Epithelial cell of esophagus (primary cell): ENCODE results near the gene DUSP2.
A peak's percentile ranks its signal among the peaks of the same experiment; 100 is the strongest.
"Not testable (repeated sequence)": the region's sequence is repeated elsewhere in the genome, so short reads cannot be mapped to it uniquely, and the experiment has no call there.

ENCODE experiments used
- DNase-seq: peaks from one replicate; pipeline ENCODE4 v3.0.0; 2010; ENCODE audit warnings: low read depth
- H3K4me3 ChIP-seq: 2 replicates; pipeline ENCODE4 v1.5.1; 2011; ENCODE audit warnings: mild to moderate bottlenecking, low read length, control low read depth
- CTCF ChIP-seq: IDR thresholded peaks from 2 replicates; pipeline ENCODE4 v1.5.1; 2011; ENCODE audit warnings: low read depth, mild to moderate bottlenecking, low read length, control low read depth, inconsistent platforms; ENCODE audit not compliant: insufficient read depth; ENCODE audit errors: missing control alignments

Gene DUSP2

GRCh38 chr2:96146153-96146880 is 1.1 kb upstream of the DUSP2 start:
- TF ChIP-seq CTCF = no peak
- no peak overlapping the region for H3K4me3 ChIP-seq
- DNase-seq = peak; percentile 22

GRCh38 chr2:96145848-96146152 is 560 bp upstream of the DUSP2 start:
- no peak for DNase-seq
- H3K4me3 ChIP-seq = no peak overlapping the region
- no peak for TF ChIP-seq CTCF

GRCh38 chr2:96144481-96145035 is 682 bp downstream of the DUSP2 start:
- H3K4me3 ChIP-seq = peak overlapping the region; percentile 44
- no peak for DNase-seq
- TF ChIP-seq CTCF = no peak

GRCh38 chr2:96143848-96144480 is 1.3 kb downstream of the DUSP2 start:
- peak; percentile 28 for DNase-seq
- peak; percentile 37 for TF ChIP-seq CTCF

GRCh38 chr2:96143231-96143847 is 1.9 kb downstream of the DUSP2 start:
- no peak for TF ChIP-seq CTCF
- DNase-seq = no peak
- H3K4me3 ChIP-seq = no peak overlapping the region

More at GRCh38 chr2:96143848-96144480, 1.3 kb downstream of the DUSP2 start:
- peak overlapping the region; percentile 44 for H3K4me3 ChIP-seq

GRCh38 chr2:96142217-96143113 is 2.8 kb downstream of the DUSP2 start:
- H3K4me3 ChIP-seq = no peak overlapping the region
- no peak for DNase-seq
- peak; percentile 7 for TF ChIP-seq CTCF

- not testable (repeated sequence) for DNase-seq, H3K4me3 ChIP-seq
Measured at GRCh38 chr2:96141624-96141967, 3.6 kb downstream of the DUSP2 start.
